DOHH2 (cell line): ENCODE measurements around the gene FAM153A.
"Not testable (repeated sequence)": the region's sequence is repeated elsewhere in the genome, so short reads cannot be mapped to it uniquely, and the experiment has no call there.

Source experiments
- CTCF ChIP-seq: fragments of 200-600 bp; sonication (generic); IDR thresholded peaks from one replicate; pipeline ENCODE4 v1.5.1; 2014; ENCODE audit warnings: antibody characterized with exemption, mild to moderate bottlenecking, low read depth, low read length; ENCODE audit not compliant: poor library complexity, severe bottlenecking
- EZH2phosphoT487 ChIP-seq: fragments of 200-600 bp; sonication (generic); IDR thresholded peaks from 2 replicates; pipeline ENCODE4 v1.6.1; 2017; ENCODE audit warnings: borderline replicate concordance, mild to moderate bottlenecking, antibody characterized with exemption, low read length, moderate library complexity, mixed read lengths

- TF ChIP-seq CTCF, EZH2phosphoT487: not testable (repeated sequence)
Observed at GRCh38 chr5:177812814-177813425, 30.2 kb upstream of the FAM153A start.
